Large intestine (tissue), 3 donors: ENCODE data around the gene RNF13. TPM values are rescaled to one million over a fixed set of nuclear protein-coding genes. Genes with fewer than 3 reads are reported as not detected.
"Not testable (repeated sequence)": the region's sequence is repeated elsewhere in the genome, so short reads cannot be mapped to it uniquely, and the experiment has no call there.

Source experiments
- DNase-seq, 2 donors: peaks; one replicate each; pipeline versions ENCODE4 v3.0.0 to v3.0.0-alpha.2; 2013
- H3K27ac ChIP-seq: one replicate; pipeline ENCODE4 v1.5.1; 2013; ENCODE audit warnings: low read length
- H3K27me3 ChIP-seq: 2 replicates; pipeline ENCODE4 v1.6.1; 2013; ENCODE audit warnings: low read length; ENCODE audit not compliant: control insufficient read depth, insufficient read depth
- H3K36me3 ChIP-seq: 2 replicates; pipeline ENCODE4 v1.6.1; 2013; ENCODE audit warnings: low read length; ENCODE audit not compliant: control insufficient read depth, insufficient read depth
- H3K4me1 ChIP-seq: one replicate; pipeline ENCODE4 v1.6.1; 2013; ENCODE audit warnings: low read length; ENCODE audit not compliant: control insufficient read depth, insufficient read depth
- H3K4me3 ChIP-seq: one replicate; pipeline ENCODE4 v1.5.1; 2013; ENCODE audit warnings: low read length
- H3K9me3 ChIP-seq: one replicate; pipeline ENCODE4 v1.6.1; 2013; ENCODE audit warnings: mild to moderate bottlenecking, low read depth, low read length, moderate library complexity; ENCODE audit not compliant: control insufficient read depth
- WGBS: methylation state at CpG from one replicate; pipeline ENCODE4 v1.1.5; 2013; ENCODE audit warnings: low lambda C conversion rate; ENCODE audit not compliant: insufficient coverage; 5-methylcytosine and 5-hydroxymethylcytosine counted together
- polyA plus RNA-seq: library from polyadenylated mRNA; unstranded; fragments of 120-200 nt; gene quantifications from one replicate; pipeline ENCODE4 v1.2.1, GENCODE V29; 2013

Gene RNF13
- polyA plus RNA-seq, 1 donor, result 56.2 TPM

- WGBS, result 95% methylated on average over 2 of the region's 6 CpGs
- Histone ChIP-seq H3K27ac (no peak overlapping the region), H3K4me3 (no peak overlapping the region), H3K4me1 (no peaks in the 10 kb centered on the region), H3K36me3 (peaks cover 36% of the 10 kb centered on the region), H3K27me3 (no peaks in the 10 kb centered on the region), H3K9me3 (peaks cover 3% of the 10 kb centered on the region)
- DNase-seq, result no peak
These were observed 38.0 kb downstream of the RNF13 start for GRCh38 chr3:149850787-149851584.

- no peaks in the 10 kb centered on the region for H3K27me3 ChIP-seq
- peaks cover 11% of the 10 kb centered on the region for H3K36me3 ChIP-seq
- H3K4me1 ChIP-seq, result no peaks in the 10 kb centered on the region
- no peak overlapping the region for H3K4me3 ChIP-seq
- no peak overlapping the region for H3K27ac ChIP-seq
- no peak for DNase-seq
- no CpG with 5 or more reads among the region's 2 CpGs for WGBS
- no peaks in the 10 kb centered on the region for H3K9me3 ChIP-seq
These were observed 45.9 kb downstream of the RNF13 start for GRCh38 chr3:149858911-149859310.

GRCh38 chr3:149860881-149861280, 47.9 kb downstream of the RNF13 start:
- Histone ChIP-seq H3K36me3 (peaks cover 2% of the 10 kb centered on the region), H3K9me3 (no peaks in the 10 kb centered on the region), H3K27ac (no peak overlapping the region), H3K4me3 (no peak overlapping the region), H3K27me3 (no peaks in the 10 kb centered on the region), H3K4me1 (no peaks in the 10 kb centered on the region)
- 100% methylated on average over 2 of the region's 3 CpGs for WGBS
- no peak for DNase-seq

- peaks cover 6% of the 10 kb centered on the region for H3K36me3 ChIP-seq
- WGBS, result 100% methylated on average over 1 of the region's 1 CpG
- DNase-seq, result no peak
- peaks cover 11% of the 10 kb centered on the region for H3K9me3 ChIP-seq
- H3K27me3 ChIP-seq, result no peaks in the 10 kb centered on the region
- H3K4me3 ChIP-seq, result no peak overlapping the region
- H3K4me1 ChIP-seq, result no peaks in the 10 kb centered on the region
- no peak overlapping the region for H3K27ac ChIP-seq
These were observed 54.5 kb downstream of the RNF13 start for GRCh38 chr3:149867563-149867962.

- no peak overlapping the region for H3K27ac ChIP-seq
- no peak overlapping the region for H3K4me3 ChIP-seq
- 100% methylated on average over 2 of the region's 3 CpGs for WGBS
- H3K27me3 ChIP-seq, result no peaks in the 10 kb centered on the region
- H3K9me3 ChIP-seq, result peaks cover 11% of the 10 kb centered on the region
- H3K36me3 ChIP-seq, result peaks cover 8% of the 10 kb centered on the region
- H3K4me1 ChIP-seq, result no peaks in the 10 kb centered on the region
- no peak for DNase-seq
These were observed 58.8 kb downstream of the RNF13 start for GRCh38 chr3:149871855-149872254.

DNA sequence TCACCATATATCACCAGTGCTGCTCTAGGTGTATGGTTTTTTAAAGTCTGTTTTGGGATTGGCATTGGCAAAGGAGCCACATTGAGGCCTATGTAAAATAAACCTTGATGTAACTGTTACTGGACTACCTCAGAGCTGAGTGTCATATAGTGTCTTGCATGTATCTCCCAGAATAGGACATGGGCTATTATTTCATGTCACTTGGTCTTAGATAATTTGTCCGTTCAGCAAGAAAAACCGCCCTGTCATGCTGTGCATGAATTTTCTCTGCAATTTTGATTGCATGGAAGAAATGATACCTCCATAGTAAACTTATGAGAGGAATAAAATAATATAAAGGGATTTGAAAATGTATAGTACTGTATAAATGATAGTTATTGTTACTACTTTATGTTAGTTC, 59.6 kb downstream of the RNF13 start:
- Histone ChIP-seq H3K27me3 (no peaks in the 10 kb centered on the region), H3K9me3 (peaks cover 8% of the 10 kb centered on the region), H3K27ac (no peak overlapping the region), H3K4me1 (no peaks in the 10 kb centered on the region), H3K4me3 (no peak overlapping the region), H3K36me3 (peaks cover 8% of the 10 kb centered on the region)
- WGBS, result 75% methylated on average over 2 of the region's 2 CpGs
- no peak for DNase-seq

- Histone ChIP-seq H3K4me1 (no peaks in the 10 kb centered on the region), H3K36me3 (peaks cover 3% of the 10 kb centered on the region), H3K4me3 (no peak overlapping the region), H3K9me3 (no peaks in the 10 kb centered on the region), H3K27ac (no peak overlapping the region), H3K27me3 (no peaks in the 10 kb centered on the region)
- no peak for DNase-seq
- WGBS, result 100% methylated on average over 1 of the region's 1 CpG
These were observed 64.7 kb downstream of the RNF13 start for GRCh38 chr3:149877668-149878067.

- Histone ChIP-seq H3K27ac (no peak overlapping the region), H3K36me3 (no peaks in the 10 kb centered on the region), H3K9me3 (no peaks in the 10 kb centered on the region), H3K27me3 (no peaks in the 10 kb centered on the region), H3K4me3 (no peak overlapping the region), H3K4me1 (no peaks in the 10 kb centered on the region)
- no CpG with 5 or more reads among the region's 2 CpGs for WGBS
- DNase-seq, result peak; percentile 23 to 42
These were observed 66.9 kb downstream of the RNF13 start for GRCh38 chr3:149879872-149880271.

- 75% methylated on average over 4 of the region's 4 CpGs for WGBS
- H3K27me3 ChIP-seq, result no peaks in the 10 kb centered on the region
- H3K27ac ChIP-seq, result no peak overlapping the region
- no peaks in the 10 kb centered on the region for H3K4me1 ChIP-seq
- no peaks in the 10 kb centered on the region for H3K9me3 ChIP-seq
- H3K36me3 ChIP-seq, result peaks cover under 1% of the 10 kb centered on the region
- DNase-seq, result no peak
- no peak overlapping the region for H3K4me3 ChIP-seq
These were observed 68.9 kb downstream of the RNF13 start for GRCh38 chr3:149881879-149882278.

DNA sequence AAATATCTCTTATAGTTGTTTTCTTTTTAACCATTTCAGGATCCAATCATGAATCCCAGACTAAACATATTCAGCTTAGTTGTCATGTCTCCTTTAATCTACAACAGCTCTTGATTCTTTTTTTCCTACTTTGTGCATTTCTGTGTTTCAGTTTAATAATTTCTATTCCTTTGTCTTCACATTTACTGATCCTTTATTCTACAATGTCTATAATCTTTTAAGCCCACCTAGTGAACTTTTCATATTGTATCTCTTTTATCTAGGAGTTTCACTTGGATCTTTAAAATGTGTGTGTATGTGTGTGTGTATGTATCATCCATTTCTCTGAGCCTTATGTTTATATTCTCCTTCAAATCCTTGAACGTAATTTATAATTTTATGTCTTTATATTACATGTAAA, 70.1 kb downstream of the RNF13 start:
- Histone ChIP-seq H3K9me3 (no peaks in the 10 kb centered on the region), H3K27me3 (no peaks in the 10 kb centered on the region), H3K27ac (no peak overlapping the region), H3K4me3 (no peak overlapping the region), H3K4me1 (no peaks in the 10 kb centered on the region), H3K36me3 (peaks cover 5% of the 10 kb centered on the region)
- DNase-seq, result no peak
- 100% methylated on average over 1 of the region's 1 CpG for WGBS

DNA sequence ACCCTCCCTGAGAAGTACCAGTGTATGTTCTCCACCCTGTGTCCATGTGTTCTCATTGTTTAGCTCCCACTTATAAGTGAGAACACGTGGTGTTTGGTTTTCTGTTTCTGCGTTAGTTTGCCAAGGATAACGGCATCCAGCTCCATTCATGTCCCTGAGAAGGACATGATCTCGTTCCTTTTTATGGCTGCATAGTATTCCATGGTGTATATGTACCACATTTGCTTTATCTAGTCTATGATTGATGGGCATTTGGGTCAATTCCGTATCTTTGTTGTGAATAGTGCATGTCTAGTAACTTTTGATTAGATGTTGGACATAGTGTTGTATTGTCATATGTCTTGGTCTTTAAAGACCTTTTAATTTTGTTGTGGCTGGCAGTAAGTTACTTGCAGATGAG, 70.8 kb downstream of the RNF13 start:
- not testable (repeated sequence) for H3K4me3 ChIP-seq, DNase-seq, H3K9me3 ChIP-seq, H3K27ac ChIP-seq, H3K36me3 ChIP-seq, H3K27me3 ChIP-seq, H3K4me1 ChIP-seq
- 100% methylated on average over 2 of the region's 5 CpGs for WGBS
